NCI-H2227 (cell line): ENCODE results near the gene BLMH.
A peak's percentile ranks its signal among the peaks of the same experiment; 100 is the strongest.

ENCODE experiments used
- DNase-seq: peaks from one replicate; lab custom pipeline; 2025; ENCODE audit not compliant: unreplicated experiment; lab: John Stamatoyannopoulos, UW

BLMH gene, protein sequence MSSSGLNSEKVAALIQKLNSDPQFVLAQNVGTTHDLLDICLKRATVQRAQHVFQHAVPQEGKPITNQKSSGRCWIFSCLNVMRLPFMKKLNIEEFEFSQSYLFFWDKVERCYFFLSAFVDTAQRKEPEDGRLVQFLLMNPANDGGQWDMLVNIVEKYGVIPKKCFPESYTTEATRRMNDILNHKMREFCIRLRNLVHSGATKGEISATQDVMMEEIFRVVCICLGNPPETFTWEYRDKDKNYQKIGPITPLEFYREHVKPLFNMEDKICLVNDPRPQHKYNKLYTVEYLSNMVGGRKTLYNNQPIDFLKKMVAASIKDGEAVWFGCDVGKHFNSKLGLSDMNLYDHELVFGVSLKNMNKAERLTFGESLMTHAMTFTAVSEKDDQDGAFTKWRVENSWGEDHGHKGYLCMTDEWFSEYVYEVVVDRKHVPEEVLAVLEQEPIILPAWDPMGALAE

DNA sequence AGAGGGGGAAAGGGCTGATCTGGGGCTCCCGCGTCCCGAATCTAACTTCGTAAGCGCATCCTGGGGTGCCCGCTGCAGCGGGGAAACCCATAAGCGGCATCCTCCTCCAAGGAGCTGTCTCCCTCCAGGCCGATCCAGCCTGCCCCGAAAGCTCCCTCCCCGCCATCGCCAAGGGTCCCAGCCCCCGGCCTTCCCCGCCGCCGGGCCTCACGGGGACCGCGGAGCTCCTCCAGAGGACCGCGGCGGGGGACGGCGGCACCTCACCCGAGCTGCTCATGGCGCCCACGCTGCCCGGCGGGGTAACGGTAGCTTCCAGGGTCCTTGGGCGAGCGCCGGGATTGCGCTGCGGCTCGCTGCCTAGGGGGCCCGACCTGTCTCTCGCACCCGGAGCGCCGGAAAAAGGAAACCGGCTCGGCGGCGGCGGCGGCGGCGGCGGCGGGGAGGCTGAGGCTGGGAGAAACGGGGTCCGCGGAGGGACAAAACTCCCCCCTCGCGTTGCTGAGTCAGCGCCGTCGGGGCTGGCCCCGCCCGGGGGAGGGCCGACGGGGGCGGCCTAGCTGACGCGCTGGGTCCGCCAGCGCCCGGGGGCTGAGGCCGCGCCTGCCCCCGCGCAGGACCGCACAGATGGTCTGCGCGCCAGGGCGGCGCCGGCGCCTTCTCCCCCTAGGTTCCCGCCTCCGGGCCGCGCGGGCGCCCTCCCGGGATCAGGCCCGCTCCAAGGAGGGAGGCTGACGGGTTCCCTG, at the start of gene BLMH:
Gene BLMH, minus strand, starts transcription at position 402 of the 743 bp plus-strand sequence. Its CDS starts 125 bp downstream, at position 277.
- DNase-seq, result peak; percentile 87

DNA sequence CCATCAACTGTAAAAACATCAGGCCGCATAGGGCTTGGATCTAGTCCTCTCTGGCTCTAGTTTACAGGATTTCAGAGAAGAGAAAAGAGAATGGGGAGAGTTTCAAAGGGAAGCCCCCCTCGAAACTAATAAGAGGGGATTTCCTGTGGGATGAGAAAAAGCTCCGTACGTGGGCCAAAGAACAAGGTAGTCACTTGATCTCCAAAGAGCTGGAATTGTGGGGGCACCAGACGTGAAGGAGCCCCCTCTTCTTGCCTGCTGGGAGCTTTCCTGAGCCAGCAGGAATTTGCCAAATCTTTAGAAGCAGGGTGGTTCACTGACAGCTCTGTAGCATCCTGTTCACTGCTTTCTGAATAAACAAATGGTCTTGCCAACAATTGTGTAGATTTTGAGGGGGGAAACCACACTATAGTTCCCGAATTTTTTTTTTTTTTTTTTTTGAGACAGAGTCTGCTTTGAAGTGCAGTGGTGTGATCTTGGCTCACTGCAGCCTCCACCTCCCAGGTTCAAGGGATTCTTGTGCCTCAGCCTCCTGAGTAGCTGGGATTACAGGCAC, 49.1 kb upstream of the BLMH start:
- no peak for DNase-seq

DNA sequence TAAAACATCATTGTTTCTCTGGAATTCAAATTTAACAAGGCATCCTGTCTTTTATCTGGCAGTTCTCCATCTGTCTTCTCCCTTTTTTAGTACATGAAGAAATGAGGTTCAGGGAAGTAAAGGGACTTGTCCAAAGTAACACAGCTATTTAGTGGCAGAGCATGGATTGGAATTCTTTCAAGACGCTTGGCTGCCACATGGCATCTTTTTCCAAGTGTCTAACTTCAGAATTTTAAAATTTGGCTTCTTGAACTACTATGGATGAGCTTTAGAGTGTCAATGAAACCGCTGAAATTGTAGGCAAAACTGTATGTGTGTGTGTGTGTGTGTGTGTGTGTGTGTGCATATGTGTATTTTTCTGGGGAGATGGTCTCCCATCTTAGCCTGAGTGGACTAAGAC, 47.3 kb upstream of the BLMH start:
- no peak for DNase-seq

DNA sequence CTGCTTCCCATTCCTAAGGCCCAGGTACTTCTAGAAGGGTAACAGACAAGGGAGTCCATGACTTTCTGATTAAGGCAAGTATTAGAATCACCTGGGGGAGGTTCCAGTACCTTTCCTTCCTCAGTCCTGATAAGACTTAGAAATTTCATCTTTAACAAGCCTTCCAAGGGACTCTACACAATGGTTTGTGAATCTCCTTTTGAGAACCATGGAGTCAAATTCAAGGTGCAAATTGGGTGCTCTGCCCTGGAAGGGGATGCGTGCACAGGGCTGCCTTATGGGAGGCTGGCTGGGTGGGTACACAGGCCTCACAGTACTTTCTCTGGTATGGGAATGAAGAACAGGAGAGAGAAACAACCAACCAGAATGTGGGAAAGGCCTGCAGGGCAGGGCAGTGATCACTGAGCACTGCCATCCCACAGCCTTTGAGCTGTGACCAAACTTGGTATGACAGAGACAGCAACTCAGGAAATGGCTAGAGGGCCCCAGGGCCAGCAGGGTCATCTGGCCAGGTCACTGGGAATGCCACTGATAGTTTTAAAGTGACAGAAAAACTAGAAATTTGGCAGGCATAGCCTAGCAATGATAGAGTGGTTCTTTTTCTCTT, 45.8 kb upstream of the BLMH start:
- DNase-seq, result no peak

DNA sequence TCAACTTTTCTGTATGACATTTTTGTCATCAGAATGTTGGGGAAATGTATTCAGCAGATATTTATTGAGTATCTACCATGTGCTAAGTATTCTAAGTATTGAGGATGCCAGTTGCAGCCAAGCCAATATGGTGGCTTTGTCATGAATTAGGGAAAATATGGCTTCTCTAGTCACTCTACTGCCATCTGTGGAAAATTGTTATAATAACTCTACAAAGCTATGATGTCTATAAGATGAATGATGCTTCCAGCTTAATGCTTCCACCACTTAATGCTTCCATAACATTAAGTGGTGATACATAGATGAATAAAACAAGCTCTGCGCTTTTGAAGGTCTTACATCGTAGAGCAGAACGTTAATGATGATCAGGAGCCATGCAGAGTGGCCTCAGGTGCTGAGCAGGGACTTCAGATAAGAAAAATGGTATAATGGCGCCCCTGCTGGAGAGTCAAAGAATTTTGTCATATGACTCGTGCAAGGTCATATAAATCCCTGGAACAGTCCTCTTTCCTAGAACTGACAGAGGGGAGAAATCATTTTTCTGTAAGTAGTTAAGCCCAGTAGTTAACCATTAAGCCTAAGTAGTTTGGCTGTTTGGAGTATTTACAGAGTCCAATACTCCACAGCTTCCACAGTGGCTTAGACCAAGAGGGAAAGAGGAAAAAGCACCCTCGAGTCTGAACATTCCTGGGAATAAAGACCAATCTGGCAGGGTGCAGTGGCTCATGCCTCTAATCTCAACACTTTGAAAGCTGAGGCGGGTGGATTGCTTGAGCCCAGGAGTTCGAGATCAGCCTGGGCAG, 44.8 kb upstream of the BLMH start:
- peak; percentile 46 for DNase-seq

DNA sequence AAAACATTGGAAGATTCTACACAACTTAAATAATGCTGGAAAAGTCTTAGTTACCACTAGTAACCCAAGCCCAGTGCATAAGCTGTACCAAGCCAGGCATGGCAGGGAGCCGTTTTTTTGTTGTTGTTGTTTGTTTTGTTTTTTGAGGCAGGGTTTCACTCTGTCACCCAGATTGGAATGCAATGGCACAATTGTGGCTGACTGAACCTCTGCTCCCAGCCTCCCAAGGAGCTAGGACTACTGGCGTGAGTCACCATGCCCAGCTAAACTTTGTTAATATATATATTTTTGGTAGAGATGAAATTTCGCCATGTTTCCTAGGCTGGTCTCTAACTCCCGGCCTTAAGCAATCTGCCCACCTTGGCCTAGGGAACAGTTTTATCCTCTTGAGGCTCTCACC, 42.7 kb upstream of the BLMH start:
- no peak for DNase-seq

DNA sequence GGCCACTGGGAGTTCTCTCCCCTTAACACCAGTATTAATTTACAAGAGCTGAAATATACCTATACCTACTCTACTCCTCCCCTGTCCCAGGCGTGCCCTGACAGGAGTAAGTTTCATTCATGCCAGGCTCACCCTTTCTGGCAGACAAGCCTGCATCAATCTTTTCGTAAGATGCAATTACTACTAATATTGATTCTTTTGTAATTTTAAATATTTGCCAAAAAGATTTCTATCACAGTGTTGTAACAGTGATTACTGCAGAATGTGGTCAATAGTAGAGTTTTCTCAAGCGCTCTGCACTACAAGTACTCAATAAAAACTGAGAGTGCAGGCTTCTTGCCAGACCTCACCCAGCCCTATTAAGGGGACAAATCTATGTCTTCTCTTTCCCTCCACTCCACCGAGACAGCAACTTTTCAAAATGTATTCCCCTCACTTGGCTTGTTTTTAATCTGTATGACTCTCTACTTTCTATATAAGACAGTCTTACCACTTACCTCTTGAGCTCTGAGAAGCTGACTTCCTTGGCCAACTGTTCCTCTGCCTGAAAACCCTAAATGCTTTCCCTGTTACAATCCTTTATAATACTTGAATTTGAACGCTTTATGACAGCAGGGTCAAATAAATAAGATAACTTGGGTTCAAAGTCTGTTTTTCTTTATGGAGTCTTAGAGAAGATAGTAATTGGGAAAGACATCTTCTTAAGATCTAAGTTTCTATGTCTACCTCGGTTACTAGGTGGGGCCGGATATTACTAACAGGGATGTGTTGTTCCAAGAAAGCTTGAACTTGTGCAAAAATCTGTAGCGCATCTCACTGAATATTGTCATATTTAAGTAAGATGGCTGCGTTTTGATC, 42.0 kb upstream of the BLMH start, which contains the start of gene TMIGD1:
Gene TMIGD1, minus strand, starts transcription at position 555 of the 858 bp plus-strand sequence. CDS start 1,924 bp downstream, outside the sequence.
- DNase-seq, result no peak

DNA sequence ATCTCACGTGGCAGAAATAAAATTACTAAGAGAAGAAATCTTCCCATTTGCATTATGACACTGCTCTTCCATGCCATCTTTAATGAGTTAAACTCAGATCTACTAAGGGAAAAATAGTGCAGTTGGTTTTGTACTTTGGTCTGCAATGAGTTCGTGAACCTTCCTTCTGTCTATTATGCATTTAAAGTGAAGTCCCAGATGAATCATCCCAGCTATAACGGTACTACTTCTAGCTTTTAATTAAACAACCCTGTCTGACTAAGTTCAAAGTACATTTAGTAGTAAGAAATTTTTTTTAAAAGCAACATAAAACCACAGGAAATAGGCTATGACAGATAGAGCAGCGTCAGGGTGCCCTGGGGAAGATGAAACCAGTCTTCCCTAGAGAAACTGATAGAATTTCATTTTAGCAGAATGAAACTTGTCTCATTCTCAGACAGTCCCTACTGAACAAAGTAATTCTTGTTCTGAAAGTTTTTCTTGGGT, 40.4 kb upstream of the BLMH start:
- no peak for DNase-seq

DNA sequence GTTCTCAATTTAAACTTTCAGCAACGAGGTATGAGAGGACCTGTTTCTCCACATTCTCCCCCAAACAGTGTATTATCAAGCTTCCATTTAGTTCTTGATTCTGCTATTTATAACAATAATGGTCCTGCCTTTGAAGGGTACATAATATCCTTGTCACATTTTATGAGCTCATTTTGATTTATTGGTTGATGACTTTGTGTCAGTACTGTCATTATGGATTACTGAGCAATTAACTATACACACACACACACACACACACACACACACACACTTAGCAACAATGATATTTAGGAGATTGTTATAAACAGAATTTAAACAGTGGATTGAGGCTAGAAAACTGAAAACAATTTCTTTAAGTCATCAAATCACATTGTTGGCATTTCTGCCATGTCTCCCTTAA, 35.1 kb upstream of the BLMH start:
- DNase-seq, result peak; percentile 46

DNA sequence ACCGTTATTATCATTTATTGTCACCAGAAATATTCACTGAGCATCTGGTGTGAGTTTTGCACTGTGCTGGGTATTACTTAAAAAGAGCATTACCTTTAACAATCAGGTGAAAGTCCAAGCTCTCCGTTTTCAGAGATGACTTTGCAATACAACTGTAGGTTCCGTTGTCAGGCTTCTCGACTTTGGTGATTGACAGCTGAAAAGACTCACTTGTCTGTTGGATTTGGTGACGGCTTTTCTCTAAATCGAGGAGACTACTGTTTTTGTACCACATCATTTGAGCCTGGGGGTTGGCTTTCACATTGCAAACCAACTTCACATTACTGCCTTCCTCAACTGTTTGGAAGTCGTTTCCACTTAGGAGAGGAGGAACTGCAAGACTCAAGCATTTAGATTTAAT, 33.0 kb upstream of the BLMH start:
- DNase-seq, result no peak

DNA sequence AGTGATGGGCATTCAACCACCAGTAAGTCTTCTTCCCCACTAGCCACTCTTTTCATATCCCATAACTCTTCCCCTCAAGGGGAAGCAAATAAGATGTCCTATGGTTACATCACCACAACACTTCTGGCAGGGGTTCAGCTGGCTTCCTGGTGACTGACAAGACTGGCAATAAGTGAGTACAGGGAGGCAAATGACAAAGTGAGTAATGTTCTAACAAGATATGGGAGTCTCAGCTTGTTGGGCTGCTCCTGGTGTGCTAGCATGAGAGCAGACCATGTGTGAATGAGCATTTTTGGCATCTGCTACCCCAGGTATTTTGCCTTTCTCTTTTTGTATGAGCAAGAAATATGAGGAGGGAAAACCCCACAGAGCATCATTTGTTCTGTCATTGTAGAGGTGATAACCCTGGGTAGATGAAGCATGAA, 32.2 kb upstream of the BLMH start:
- DNase-seq, result no peak

DNA sequence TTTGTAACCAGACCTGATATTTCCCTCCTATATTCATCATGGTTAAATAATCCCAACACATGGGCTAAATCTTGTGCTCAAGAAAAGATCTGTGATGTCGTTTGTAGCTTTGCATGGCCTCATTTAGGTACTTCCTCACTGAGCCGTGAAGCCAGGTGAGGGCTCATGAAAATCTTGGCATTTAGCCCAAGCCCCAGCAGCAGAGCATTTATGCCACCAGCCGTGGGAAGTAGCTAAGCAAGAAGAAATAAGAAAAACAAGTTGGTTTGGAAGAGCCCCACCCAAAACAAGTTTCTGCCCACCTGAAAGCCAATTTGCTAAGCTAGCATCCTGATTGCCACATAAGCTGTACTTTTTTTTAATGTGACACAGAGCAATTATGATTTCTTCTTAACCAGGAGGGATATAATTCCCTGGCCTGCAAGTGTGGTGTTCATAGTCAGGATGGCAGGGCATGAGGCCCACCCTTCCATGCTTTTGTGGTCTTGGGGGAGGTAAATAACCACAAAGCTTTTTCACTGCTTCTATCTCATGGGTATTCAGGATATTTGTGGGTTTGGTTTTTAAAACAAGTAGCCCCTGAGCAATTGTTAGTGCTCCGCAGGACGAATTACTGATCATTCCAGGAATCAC, 31.6 kb upstream of the BLMH start:
- no peak for DNase-seq

DNA sequence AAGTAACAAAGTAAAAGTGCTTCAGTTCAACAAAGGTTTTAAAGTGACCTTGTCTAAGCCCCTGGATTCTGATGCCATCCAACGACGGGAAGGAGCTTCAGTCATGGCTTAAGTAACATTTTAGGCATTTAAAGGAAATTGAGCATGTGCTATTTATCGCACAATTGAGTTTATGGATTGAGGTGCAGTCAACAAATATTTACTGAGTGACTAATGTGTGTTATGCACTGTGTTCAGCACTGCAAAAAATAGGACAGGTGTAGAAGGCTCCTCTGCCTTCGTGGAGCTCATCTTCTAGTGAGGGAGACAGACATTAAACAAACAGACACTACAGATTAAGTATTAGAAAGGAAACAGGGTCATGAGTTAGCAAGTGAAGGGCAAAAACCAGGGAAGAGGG, 29.6 kb upstream of the BLMH start:
- DNase-seq, result no peak

DNA sequence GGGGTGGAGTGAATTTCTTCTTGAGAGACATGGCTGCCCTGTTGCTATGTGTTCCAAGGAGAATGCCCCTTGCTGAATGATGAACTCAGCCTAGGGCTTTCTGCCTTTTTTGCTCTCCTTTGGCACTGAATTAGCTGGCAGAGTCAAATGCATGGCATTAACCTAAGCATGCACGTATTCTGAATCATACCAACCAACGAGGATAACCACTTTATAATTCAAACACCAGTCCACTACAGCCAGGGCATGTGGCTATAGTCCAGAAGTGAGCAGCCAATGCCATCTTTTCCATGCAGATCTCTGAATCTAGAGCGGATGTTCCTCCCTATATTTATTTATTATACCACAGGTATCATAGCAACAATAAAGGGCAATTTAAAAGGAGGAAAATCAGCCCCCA, 26.4 kb upstream of the BLMH start:
- DNase-seq, result no peak

DNA sequence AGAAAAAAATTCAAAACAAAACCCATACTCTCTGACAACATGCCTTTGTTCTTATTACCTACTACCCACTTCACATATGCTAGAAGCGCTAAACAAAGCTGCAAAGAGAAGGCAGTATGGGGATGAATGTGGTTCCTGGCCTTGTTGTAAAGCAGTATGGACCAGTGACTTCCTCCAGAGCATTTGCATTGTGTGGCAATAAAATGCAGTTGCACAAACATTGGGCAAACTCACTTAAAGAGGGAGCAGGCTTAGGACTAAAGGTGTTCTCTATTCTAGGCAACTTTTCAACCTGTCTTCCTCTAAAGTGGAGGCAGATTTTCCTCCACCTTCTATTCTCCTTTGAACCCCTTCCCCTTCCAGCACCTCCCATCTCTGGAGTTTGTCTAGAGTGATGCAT, 25.0 kb upstream of the BLMH start:
- DNase-seq, result no peak

DNA sequence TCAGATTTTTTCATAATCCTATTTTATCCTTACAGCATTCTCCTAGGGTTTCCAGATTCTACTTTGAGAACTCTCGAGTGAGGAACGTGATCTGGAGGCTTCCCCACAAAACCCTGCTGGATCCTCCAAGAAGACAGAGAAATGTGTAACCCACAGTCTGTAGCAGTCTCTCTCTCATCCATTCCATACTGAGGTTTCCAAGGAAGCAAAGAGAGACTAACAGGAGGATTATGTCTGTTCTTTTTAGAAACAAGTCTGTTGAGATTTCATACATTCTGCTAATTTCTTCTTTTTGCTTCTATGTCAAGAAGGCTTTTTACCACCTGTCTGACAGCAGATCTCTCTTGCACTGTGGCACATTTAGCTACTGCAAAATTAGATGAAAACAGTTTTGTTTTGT, 23.4 kb upstream of the BLMH start:
- DNase-seq, result no peak

DNA sequence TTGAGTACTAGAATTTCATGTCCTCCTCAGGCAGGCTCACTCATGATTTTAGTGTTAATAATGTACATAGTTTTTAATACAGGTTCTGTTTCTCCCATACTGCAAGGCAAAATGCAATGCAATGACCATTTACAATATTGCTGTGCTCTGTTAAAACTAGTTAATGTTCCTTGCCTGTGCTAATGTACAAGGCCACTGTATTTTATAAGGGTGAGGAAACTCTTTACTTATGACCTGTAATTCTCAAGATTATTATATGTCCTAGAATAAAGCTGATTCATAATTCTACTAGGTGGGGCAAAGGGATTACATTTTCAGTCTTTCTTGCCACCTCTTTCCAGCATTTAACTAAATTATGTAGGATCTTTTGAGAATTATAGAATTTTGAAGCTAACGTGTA, 22.7 kb upstream of the BLMH start:
- no peak for DNase-seq

DNA sequence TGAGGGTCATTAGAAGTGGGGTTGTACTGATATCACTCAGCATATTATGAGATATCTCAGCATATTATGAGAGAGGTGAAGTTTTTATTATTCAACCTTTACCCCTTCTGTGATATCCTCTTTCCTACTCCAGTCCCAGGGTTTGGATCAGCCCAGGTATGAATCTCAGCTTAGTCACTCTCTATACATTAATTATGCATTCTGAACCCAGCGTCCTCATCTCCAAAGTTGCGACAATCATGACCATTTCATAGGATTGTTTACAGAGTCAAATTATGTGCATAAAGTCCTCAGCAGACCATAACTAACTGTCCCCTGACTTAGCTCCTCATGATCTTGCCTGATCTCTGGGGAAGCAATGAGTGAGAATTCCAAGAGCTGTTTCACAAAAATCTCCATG, 20.5 kb upstream of the BLMH start:
- no peak for DNase-seq

DNA sequence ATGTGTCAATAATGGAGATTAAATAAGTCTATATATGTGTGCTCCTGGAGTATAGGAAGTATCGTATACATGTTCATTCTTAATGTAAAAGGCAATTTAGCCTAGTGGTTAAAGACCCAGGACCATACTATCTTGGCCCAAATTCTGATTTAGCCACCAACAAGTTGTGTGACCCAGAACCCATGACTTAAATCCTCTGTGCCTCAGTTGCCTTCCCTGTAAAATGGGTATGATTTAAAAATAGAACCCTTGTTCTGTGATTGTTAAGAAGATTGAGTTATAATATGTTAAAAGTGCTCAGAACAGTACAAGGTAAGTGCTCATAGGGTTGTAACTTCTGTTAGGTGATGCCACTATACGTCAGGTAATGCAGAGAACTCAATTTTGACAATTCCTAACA, 18.8 kb upstream of the BLMH start:
- no peak for DNase-seq
